GM23338 (cell line): ENCODE results near the gene WDR70. TPM values are rescaled to one million over a fixed set of nuclear protein-coding genes. Genes with fewer than 3 reads are reported as not detected.

Experiments used
- ATAC-seq: fragments of 200-7000 bp; cut with Tn5 transposase; 3 replicates; pipeline ENCODE4 v1.9.1; 2020
- DNase-seq: peaks from one replicate; pipeline ENCODE4 v3.0.0-alpha.2; 2015; ENCODE audit warnings: low spot score
- H2AFZ ChIP-seq: fragments of 200-600 bp; sonication (generic); 2 replicates; pipeline ENCODE4 v1.8.0; 2016; ENCODE audit warnings: antibody characterized with exemption, mild to moderate bottlenecking, moderate library complexity
- H3F3A ChIP-seq: fragments of 200-600 bp; sonication (generic); replicated peaks from 2 replicates; pipeline ENCODE4 v1.8.0; 2017; ENCODE audit warnings: antibody characterized with exemption, mixed run types, low read depth
- H3K27ac ChIP-seq: fragments of 200-600 bp; sonication (generic); 2 replicates; pipeline ENCODE4 v1.6.1; 2016; ENCODE audit warnings: low read depth
- H3K27me3 ChIP-seq: fragments of 200-600 bp; sonication (generic); 2 replicates; pipeline ENCODE4 v1.8.0; 2016; ENCODE audit warnings: mild to moderate bottlenecking, mixed run types, moderate library complexity; ENCODE audit not compliant: insufficient read depth
- H3K36me3 ChIP-seq: fragments of 200-600 bp; sonication (generic); 2 replicates; pipeline ENCODE4 v1.8.0; 2016; ENCODE audit warnings: mild to moderate bottlenecking; ENCODE audit not compliant: insufficient read depth
- H3K4me1 ChIP-seq: fragments of 200-600 bp; sonication (generic); 2 replicates; pipeline ENCODE4 v1.8.0; 2016; ENCODE audit warnings: mild to moderate bottlenecking, moderate library complexity; ENCODE audit not compliant: insufficient read depth
- H3K4me2 ChIP-seq: fragments of 200-600 bp; sonication (generic); 2 replicates; pipeline ENCODE4 v1.7.1; 2017; ENCODE audit warnings: mixed run types
- H3K4me3 ChIP-seq: fragments of 200-600 bp; sonication (generic); 2 replicates; pipeline ENCODE4 v1.6.1; 2016; ENCODE audit warnings: mixed run types
- H3K79me2 ChIP-seq: fragments of 200-600 bp; sonication (generic); replicated peaks from 2 replicates; pipeline ENCODE4 v1.8.0; 2017; ENCODE audit warnings: mild to moderate bottlenecking; ENCODE audit not compliant: insufficient read depth
- H3K9me2 ChIP-seq: fragments of 200-600 bp; sonication (generic); 2 replicates; pipeline ENCODE4 v1.8.0; 2017; ENCODE audit not compliant: insufficient read depth
- H4K20me1 ChIP-seq: fragments of 200-600 bp; sonication (generic); replicated peaks from 2 replicates; pipeline ENCODE4 v1.8.0; 2017; ENCODE audit warnings: mild to moderate bottlenecking; ENCODE audit not compliant: insufficient read depth
- H3K27ac Mint-ChIP-seq: 2 replicates; pipeline ENCODE4 v1.8.0; 2020; ENCODE audit warnings: inconsistent platforms, mild to moderate bottlenecking, moderate library complexity, mixed read lengths
- H3K27me3 Mint-ChIP-seq: 3 replicates; pipeline ENCODE4 v1.8.0; 2022; ENCODE audit warnings: low read depth, mild to moderate bottlenecking, moderate library complexity, mixed read lengths, inconsistent platforms; ENCODE audit not compliant: insufficient read depth, poor library complexity
- H3K36me3 Mint-ChIP-seq: 3 replicates; pipeline ENCODE4 v1.8.0; 2021; ENCODE audit warnings: low read depth, mild to moderate bottlenecking, inconsistent platforms, moderate library complexity, mixed read lengths
- H3K4me1 Mint-ChIP-seq: 3 replicates; pipeline ENCODE4 v1.8.0; 2020; ENCODE audit warnings: mild to moderate bottlenecking, inconsistent platforms, mixed read lengths
- H3K4me3 Mint-ChIP-seq: 3 replicates; pipeline ENCODE4 v1.8.0; 2021; ENCODE audit warnings: moderate library complexity, mild to moderate bottlenecking, inconsistent platforms, mixed read lengths
- H3K9me3 Mint-ChIP-seq: 3 replicates; pipeline ENCODE4 v1.8.0; 2020; ENCODE audit warnings: moderate library complexity, mild to moderate bottlenecking, inconsistent platforms, mixed read lengths
- CREB1 ChIP-seq: fragments of 250-450 bp; sonication (Bioruptor Pico); IDR thresholded peaks from 2 replicates; pipeline ENCODE4 v1.5.0; 2020; ENCODE audit warnings: low read depth, mild to moderate bottlenecking, moderate library complexity
- ETS1 ChIP-seq: IDR thresholded peaks from 2 replicates; pipeline ENCODE4 v1.6.1; 2016; ENCODE audit warnings: antibody characterized with exemption
- EZH2 ChIP-seq: fragments of 200-600 bp; sonication (generic); IDR thresholded peaks from one replicate; pipeline ENCODE4 v1.8.0; 2017; ENCODE audit warnings: antibody characterized with exemption, mild to moderate bottlenecking, low read depth; ENCODE audit not compliant: unreplicated experiment
- EZH2phosphoT487 ChIP-seq: fragments of 200-600 bp; sonication (generic); IDR thresholded peaks from one replicate; pipeline ENCODE4 v1.8.1; 2018; ENCODE audit warnings: antibody characterized with exemption; ENCODE audit not compliant: unreplicated experiment
- JUNB ChIP-seq: IDR thresholded peaks from one replicate; pipeline ENCODE4 v1.6.1; 2016; ENCODE audit warnings: antibody characterized with exemption; ENCODE audit not compliant: unreplicated experiment
- NANOG ChIP-seq: IDR thresholded peaks from 2 replicates; pipeline ENCODE4 v1.6.1; 2016; ENCODE audit warnings: antibody characterized with exemption, borderline replicate concordance
- POLR2AphosphoS5 ChIP-seq: IDR thresholded peaks from 2 replicates; pipeline ENCODE4 v1.6.1; 2016; ENCODE audit warnings: antibody characterized with exemption, low read depth
- STAT1 ChIP-seq: IDR thresholded peaks from one replicate; pipeline ENCODE4 v1.6.1; 2016; ENCODE audit warnings: antibody characterized with exemption; ENCODE audit not compliant: unreplicated experiment
- ZNF331 ChIP-seq: fragments of 250-450 bp; sonication (Bioruptor Pico); IDR thresholded peaks from 2 replicates; pipeline ENCODE4 v1.5.0; 2020; ENCODE audit warnings: low read depth, mild to moderate bottlenecking, moderate library complexity
- ZNF462 ChIP-seq: fragments of 250-450 bp; sonication (Bioruptor Pico); IDR thresholded peaks from 2 replicates; pipeline ENCODE4 v1.5.0; 2020; ENCODE audit warnings: mild to moderate bottlenecking, moderate library complexity
- polyA plus RNA-seq: library from polyadenylated mRNA; unstranded; fragments of >200 nt; fragmentation: Nextera tagmentation; extraction: Ambion mirVana; gene quantifications from 2 replicates; pipeline ENCODE4 v1.2.1, GENCODE V29; 2016
- total RNA-seq: library from RNA; depleted of rRNA; stranded (reverse); fragments of >200 nt; shearing (Covaris generic); gene quantifications from 2 replicates; pipeline ENCODE4 v1.2.3, GENCODE V29; 2014
- TF ChIP-seq, protein P1 (sequence below): IDR thresholded peaks from one replicate; pipeline ENCODE4 v1.6.1; 2018; ENCODE audit warnings: antibody characterized with exemption; ENCODE audit not compliant: unreplicated experiment
- TF ChIP-seq, protein P2 (sequence below), 2 experiments: fragments of 200-600 bp in 1 of 2; sonication (generic) in 1 of 2; conservative IDR thresholded peaks; 2 replicates each; pipeline versions ENCODE4 v1.5.1 to v1.6.1; 2016 to 2017; ENCODE audit warnings: antibody characterized with exemption in 2 of 2, low read depth in 2 of 2, mild to moderate bottlenecking in 2 of 2, moderate library complexity in 1 of 2

Gene WDR70
- total and polyA plus RNA-seq, 2 experiments from 2014 or later = 34.9 to 86.7 TPM

- Histone ChIP-seq H3K4me2 (no peak overlapping the region), H3F3A (no peaks in the 10 kb centered on the region), H3K4me1 (no peaks in the 10 kb centered on the region), H3K27ac (no peak overlapping the region), H3K27me3 (no peaks in the 10 kb centered on the region), H3K4me3 (no peak overlapping the region), H4K20me1 (no peaks in the 10 kb centered on the region), H3K79me2 (no peaks in the 10 kb centered on the region), H2AFZ (no peak overlapping the region), H3K36me3 (no peaks in the 10 kb centered on the region), H3K9me2 (no peaks in the 10 kb centered on the region)
- H3K4me3 Mint-ChIP-seq = no peak overlapping the region
- TF ChIP-seq ZNF462 = no peak
- no peak for TF ChIP-seq JUNB
- no peak for TF ChIP-seq EZH2phosphoT487
- no peak for TF ChIP-seq NANOG
- no peak for TF ChIP-seq POLR2AphosphoS5
- TF ChIP-seq, protein P1, sequence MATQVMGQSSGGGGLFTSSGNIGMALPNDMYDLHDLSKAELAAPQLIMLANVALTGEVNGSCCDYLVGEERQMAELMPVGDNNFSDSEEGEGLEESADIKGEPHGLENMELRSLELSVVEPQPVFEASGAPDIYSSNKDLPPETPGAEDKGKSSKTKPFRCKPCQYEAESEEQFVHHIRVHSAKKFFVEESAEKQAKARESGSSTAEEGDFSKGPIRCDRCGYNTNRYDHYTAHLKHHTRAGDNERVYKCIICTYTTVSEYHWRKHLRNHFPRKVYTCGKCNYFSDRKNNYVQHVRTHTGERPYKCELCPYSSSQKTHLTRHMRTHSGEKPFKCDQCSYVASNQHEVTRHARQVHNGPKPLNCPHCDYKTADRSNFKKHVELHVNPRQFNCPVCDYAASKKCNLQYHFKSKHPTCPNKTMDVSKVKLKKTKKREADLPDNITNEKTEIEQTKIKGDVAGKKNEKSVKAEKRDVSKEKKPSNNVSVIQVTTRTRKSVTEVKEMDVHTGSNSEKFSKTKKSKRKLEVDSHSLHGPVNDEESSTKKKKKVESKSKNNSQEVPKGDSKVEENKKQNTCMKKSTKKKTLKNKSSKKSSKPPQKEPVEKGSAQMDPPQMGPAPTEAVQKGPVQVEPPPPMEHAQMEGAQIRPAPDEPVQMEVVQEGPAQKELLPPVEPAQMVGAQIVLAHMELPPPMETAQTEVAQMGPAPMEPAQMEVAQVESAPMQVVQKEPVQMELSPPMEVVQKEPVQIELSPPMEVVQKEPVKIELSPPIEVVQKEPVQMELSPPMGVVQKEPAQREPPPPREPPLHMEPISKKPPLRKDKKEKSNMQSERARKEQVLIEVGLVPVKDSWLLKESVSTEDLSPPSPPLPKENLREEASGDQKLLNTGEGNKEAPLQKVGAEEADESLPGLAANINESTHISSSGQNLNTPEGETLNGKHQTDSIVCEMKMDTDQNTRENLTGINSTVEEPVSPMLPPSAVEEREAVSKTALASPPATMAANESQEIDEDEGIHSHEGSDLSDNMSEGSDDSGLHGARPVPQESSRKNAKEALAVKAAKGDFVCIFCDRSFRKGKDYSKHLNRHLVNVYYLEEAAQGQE = no peak
- no peak for TF ChIP-seq EZH2
- TF ChIP-seq, protein P2, sequence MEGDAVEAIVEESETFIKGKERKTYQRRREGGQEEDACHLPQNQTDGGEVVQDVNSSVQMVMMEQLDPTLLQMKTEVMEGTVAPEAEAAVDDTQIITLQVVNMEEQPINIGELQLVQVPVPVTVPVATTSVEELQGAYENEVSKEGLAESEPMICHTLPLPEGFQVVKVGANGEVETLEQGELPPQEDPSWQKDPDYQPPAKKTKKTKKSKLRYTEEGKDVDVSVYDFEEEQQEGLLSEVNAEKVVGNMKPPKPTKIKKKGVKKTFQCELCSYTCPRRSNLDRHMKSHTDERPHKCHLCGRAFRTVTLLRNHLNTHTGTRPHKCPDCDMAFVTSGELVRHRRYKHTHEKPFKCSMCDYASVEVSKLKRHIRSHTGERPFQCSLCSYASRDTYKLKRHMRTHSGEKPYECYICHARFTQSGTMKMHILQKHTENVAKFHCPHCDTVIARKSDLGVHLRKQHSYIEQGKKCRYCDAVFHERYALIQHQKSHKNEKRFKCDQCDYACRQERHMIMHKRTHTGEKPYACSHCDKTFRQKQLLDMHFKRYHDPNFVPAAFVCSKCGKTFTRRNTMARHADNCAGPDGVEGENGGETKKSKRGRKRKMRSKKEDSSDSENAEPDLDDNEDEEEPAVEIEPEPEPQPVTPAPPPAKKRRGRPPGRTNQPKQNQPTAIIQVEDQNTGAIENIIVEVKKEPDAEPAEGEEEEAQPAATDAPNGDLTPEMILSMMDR (conservative IDR thresholded peaks at IDR 0.05; ENCODE audit: low read depth in 2 of 2) = no peak
- TF ChIP-seq STAT1 = no peak
- no peak for TF ChIP-seq CREB1 (CRISPR knock-in tag)
- no peak for TF ChIP-seq ETS1
- no peak for TF ChIP-seq ZNF331 (CRISPR knock-in tag)
- H3K36me3 Mint-ChIP-seq = no peaks in the 10 kb centered on the region
- no peak overlapping the region for H3K27ac Mint-ChIP-seq
- H3K9me3 Mint-ChIP-seq = no peaks in the 10 kb centered on the region
- peaks cover 2% of the 10 kb centered on the region for H3K27me3 Mint-ChIP-seq
- ATAC-seq = no peak
- no peaks in the 10 kb centered on the region for H3K4me1 Mint-ChIP-seq
- no peak for DNase-seq
Measured at GRCh38 chr5:37710965-37711364, 331.8 kb downstream of the WDR70 start.
